ENCODE results near the gene ADGRB3.
"Not testable (repeated sequence)": the region's sequence is repeated elsewhere in the genome, so short reads cannot be mapped to it uniquely, and the experiment has no call there.

The ADGRB3 gene

DNA sequence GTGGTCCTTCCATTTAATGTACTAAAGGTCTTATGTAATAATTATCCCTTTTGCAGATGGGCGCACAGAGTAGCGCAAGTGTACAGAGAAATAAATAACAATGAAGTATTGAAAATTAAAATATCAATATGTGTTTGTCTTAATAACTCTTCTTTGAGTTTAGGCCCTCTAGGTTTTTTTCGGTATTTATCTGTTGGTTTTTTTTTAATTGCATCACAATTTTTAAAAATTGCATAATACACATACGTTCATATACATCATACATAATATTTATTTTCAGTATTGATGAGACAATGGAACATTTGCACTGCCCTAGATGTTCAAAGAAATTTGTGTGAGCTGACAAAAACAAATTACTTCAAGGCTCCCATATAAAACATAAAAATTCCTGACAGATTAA, 15.1 kb downstream of the ADGRB3 start:
- DNase-seq, result no peak

DNA sequence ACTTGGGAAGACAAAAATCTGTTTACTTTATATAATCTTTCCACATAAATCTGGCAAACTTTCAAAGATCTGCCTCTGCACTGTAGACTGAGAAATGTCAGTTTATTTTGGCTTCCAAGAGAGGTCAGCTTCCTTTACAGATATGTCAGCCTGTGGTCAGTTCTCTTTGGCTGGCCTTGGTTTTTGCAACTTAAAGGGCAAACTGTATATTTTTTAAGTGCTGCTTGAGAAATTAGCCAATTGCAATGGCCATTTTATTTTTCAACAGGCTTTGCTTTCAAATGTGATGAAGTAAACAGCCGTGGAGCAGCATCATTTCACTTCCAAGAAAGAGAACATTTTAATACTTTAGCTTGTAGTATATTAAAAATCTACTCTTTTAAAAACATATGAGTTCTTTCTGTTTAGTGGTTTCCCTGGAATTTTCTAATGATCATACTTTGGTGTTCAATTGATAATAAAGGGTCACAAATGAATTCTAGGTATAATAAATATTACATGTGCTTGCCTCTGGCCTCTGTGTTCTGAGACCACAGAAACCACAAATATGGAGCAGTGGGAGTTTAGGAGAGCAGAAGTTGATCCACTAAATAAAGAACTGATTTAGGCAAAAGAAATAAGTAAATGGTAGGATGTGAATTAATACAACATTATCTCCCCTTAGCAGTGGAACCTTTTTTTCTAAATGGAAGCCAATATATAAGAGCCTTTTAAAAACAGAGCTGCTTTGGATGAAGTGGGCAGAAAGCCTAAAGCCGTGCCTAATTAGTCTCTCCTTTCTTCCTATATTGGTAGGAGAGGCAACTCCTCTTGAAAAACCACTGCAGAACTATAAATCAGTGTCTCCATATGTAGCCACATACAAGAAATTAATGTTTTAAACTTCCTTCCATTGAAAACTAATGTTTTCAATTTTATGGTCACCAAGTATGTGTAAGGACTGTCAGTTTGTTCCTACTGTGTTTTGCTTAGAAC, 16.2 kb downstream of the ADGRB3 start:
- DNase-seq, result no peak

- no peak for DNase-seq
Observed at GRCh38 chr6:68652117-68652536, 17.0 kb downstream of the ADGRB3 start.

- no peak for DNase-seq
Observed at GRCh38 chr6:68653074-68653705, 18.1 kb downstream of the ADGRB3 start.

DNA sequence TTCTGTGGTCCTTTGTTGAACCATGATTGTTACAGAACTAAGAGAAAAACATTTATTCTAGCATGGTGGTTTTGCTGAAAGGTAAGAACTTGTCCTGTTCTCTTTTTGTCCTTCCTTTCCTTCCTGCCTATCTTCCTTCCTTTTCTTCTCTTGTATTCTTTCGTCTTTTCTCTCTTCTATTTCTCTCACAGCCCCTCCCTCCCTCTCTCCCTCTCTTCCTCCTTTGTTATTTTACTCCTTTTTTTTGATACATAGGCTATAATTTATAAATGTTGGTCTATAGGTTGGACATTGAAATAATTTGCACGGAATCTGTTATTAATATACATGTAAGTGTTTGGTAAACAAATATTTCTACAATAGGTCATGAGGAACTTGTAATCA, 18.6 kb downstream of the ADGRB3 start:
- DNase-seq, result no peak

- no peak for DNase-seq
Observed at GRCh38 chr6:68654134-68654533, 19.1 kb downstream of the ADGRB3 start.

DNA sequence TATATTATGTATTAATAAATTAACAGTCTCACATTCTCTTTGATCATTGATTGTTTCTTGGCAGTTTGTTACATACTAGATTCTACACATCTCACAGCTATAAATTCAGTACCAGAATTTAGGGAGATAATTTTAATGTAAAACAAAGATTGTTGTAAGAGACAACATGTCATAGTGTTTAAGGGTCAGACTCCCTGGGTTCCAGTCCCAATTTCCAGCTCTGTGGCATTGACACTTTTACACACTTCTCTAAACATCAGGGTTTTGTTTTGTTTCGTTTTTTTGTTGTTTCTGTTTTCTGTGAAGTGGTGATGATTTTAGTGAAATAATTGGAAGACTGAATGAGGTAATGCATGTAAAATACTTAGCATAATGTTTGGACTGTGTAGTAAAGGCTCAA, 19.9 kb downstream of the ADGRB3 start:
- DNase-seq, result no peak

DNA sequence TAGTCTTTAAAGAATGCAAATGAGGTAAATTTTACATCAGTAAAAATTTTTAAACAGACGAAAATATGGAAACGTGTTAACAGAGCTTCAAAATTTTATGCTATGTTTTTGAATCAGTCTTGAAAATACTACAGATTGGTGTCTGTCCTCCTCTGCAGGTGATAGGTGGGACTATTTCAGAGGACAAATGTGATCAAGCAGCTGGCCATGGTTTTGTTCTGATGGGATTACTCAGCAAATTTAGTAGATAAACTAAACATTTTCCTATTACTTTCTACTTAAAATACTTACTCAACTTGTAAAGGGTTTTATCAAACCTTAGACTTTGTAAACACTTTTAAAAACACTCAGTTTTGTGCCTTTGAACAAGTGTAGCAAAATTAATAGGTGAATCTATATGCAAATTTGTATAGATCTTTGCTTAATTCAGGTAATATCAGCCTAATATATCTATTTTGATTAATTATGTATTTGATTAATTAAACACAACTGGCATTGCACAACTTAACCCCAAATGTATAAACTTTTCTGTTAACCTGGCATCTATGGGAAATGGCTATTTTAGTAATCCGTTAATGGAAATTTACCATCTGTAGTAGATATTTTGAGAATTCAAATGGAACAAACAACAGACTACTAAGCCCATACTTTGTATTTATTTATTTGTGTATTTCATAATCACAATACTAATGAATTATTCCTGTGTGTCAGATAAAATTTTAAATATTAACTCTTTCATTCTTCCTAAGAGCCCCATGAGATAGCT, 22.5 kb downstream of the ADGRB3 start:
- no peak for DNase-seq

- no peak for DNase-seq
Observed at GRCh38 chr6:68658338-68658737, 23.3 kb downstream of the ADGRB3 start.

DNA sequence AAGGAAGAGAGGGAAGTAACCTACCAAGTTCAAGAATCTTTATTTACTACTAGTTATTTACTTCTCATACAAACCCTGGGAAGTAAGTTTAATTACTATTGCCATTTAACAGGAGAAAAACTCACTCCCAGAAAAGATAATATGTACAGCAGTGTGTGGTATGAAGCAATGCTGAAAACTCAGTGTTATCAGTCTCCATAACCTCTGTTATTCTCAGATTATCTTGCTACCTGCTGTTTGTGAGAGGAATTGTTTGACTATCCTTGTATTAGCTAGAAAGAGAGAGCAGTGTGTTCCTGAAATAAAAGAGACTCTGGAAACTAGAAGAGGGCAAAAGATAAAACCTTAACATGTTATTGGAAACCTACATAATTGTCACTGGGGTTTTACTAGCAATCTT, 38.2 kb downstream of the ADGRB3 start:
- DNase-seq, result no peak

DNA sequence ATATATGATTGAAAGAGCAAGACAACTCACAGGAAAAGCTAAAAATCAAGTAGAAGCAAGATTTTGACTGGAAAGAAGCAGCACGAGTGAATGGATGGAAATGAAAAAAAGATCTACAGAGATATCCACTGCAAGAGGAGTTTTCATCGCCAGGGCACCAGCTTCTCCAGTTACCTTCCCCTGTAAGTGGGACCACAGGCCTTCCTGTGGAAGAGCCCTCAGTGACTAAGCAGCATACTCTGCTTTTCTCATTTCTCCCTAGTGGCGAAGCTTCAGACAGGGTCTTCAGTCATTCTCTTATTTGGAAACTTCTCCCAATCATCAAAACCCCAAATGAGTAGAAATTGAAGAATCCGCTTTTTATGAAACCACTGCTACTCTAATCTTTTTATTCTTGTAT, 40.5 kb downstream of the ADGRB3 start:
- no peak for DNase-seq

- not testable (repeated sequence) for DNase-seq
Observed at GRCh38 chr6:68676094-68676493, 41.0 kb downstream of the ADGRB3 start.

GRCh38 chr6:68677058-68677457, 42.0 kb downstream of the ADGRB3 start:
- no peak for DNase-seq

- DNase-seq, result no peak
Observed at GRCh38 chr6:68679399-68679798, 44.3 kb downstream of the ADGRB3 start.

GRCh38 chr6:68680264-68680663, 45.2 kb downstream of the ADGRB3 start:
- DNase-seq, result no peak

DNA sequence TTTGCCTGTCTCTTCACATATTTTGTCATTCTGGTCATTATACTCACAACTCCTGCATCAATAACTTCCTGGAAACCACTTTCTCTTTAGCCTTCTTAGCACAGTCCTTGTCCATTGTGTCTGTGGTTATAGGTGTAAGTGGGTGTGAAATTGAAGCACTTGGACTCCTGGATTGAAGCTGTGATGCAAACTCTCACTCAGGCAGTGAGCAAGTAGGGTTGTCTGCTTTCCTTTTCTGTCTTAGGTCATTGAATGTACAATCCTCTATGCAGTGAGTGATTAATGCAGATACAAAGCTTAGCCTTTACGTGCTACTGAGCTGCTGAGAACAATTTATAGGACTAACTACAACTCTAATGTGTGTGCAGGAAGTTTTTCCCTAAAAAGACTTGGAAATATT, 54.8 kb downstream of the ADGRB3 start:
- DNase-seq, result no peak

DNA sequence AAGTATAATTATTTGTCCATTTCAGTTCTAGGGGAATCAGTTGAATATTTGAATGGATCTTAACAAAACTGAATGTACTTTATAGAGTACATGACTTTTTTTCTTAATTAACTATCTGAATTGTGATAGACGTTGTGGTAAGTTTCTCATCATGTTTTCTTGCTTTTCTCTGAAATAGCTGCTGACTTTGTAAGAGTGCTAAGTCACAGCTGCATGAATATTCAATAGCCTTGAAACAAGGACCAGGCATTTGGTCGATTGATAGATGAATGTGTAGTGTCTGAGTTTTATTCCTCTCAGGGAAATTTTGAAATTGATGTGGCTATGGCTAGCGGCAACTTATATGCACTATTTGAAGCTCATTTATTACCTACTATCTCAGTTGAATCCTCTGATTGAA, 56.0 kb downstream of the ADGRB3 start:
- no peak for DNase-seq

DNA sequence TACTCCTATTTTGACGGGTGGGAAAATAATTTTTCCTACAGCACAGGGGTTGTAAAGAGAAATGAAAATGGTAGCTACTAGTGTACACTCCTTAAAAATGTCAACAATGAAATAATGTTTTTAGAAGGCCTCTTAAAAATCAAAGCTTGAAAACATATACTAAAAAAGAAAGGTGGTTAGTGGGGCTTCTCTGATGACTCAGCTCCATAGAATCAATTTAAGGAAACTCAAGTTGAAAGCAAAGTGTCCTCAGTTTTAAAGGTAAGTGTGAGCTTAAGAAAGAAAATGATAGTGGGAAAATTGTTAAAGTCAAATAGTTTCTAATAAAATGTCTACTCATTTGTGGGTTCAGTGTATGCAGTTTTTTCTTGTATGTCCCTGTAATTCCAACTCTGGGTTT, 58.2 kb downstream of the ADGRB3 start:
- DNase-seq, result no peak

DNA sequence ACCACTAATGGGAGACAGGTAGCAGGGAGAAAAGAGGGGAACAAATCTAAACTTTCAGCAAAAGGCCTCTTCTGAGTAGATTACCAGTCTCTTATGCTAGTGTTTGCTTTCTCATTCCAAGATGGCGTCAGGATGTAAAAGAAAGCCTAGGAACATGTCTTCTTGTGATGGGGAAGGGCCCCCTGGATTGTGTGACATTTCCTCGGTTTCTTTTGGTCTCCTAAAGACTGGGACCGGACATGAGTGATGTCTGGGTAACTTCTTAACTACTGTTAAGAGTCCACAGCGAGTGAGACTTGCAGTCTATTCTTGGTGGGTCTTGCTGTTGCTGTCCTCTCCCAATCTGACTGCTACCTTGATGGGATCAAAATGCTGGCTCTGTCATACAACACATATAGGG, 60.3 kb downstream of the ADGRB3 start:
- DNase-seq, result no peak

DNA sequence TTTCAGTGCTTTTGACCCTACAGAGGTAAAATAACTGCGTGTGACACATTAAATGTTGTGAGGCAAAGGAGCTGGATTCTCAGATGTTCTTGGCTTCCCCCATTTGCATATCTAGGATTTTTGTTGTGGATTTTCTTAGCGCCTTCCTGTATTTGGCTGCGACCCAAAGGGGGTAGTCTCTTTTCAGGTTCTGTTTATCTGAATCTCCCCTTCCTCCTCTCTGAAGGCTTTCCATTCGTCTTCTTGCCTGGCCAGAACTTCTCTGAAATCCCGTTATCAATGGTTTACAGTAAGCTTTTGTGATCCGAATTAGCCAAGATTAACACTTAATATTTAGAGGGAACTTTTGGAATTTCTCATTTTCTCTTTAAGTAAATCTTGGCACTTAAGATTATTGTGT, 60.8 kb downstream of the ADGRB3 start:
- DNase-seq, result no peak

GRCh38 chr6:68697394-68697793, 62.3 kb downstream of the ADGRB3 start:
- DNase-seq, result no peak

DNA sequence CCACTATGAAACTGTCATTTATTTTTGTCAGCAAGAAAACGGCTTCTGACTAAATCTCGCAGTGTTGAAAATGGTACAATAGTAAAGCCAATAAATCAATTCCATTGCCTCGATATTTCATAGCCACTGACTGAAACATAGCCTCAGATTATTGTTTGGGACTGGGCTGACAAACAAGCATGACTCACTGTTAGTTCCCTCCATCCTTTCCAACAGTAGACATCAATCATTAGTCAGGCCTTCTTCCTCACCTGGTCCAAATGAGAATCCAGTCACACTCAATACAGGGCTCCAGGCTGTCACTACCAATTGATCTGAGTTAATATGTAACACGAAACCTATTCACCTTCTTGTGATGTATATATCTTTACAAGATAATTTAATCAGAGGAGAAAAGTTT, 66.1 kb downstream of the ADGRB3 start:
- DNase-seq, result no peak

DNA sequence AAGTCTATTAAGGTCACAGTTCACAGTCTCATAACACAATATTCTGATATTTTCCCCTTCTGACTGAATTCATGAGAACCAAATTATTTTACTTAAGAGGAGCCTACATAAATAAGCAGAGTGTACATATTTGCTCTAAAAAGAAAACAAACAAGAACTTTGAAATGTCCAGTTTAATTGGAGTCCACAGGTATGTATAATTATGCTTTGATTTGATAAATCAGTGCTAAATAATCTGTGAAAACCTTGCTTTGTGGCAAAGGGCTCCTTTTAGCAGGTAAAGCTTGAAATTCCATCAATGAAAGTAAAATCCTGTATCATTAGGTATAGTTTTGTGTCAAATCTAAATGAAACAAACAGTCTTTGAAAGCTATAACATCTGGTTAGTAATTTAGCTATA, 69.4 kb downstream of the ADGRB3 start:
- DNase-seq, result no peak

DNA sequence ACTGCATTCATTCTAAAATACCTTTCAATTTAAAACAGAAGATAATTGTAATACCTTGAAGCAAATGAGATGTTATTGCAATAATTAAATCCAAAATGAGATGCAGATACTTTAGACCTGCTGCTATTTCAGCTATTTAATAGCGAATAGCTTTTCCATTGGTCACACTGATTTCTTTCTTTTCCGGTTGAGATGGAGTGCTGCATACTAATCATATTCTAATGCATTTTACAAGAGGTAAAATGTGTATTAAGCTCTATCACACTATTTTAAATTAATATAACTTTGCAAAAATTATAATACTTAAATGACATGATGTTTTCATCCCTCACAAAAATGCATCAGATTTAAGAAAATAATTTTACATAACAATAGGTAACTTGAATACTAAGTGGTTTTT, 74.0 kb downstream of the ADGRB3 start:
- no peak for DNase-seq

Measured in bone marrow (tissue), 2 donors.